GM18520 (cell line): Measurements from ENCODE around the gene TEX54.

Source experiments
- ATAC-seq: cut with Tn5 transposase; IDR thresholded peaks from one replicate; pipeline ENCODE4 v1.9.1; 2021; ENCODE audit not compliant: unreplicated experiment

Gene TEX54

DNA sequence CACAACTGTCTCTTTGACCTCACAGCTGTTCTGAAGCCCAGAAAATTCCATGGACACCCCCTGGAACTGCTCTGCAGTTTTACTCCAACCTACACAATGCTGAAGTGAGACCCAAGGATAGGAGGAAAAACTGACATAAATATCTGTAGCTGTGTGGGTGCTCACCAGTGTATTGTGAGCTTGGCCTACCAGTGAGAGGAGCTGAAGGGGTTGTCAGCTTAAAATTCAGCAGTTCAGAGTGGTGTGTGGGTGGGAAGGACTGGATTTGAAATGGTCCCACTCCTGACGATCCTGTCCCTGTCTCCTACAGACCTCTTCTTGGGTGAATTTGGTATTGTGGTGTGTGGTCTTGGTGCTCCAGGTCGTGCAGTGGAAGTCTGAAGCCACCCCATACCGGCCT, 43.1 kb downstream of the TEX54 start:
- no peak for ATAC-seq

DNA sequence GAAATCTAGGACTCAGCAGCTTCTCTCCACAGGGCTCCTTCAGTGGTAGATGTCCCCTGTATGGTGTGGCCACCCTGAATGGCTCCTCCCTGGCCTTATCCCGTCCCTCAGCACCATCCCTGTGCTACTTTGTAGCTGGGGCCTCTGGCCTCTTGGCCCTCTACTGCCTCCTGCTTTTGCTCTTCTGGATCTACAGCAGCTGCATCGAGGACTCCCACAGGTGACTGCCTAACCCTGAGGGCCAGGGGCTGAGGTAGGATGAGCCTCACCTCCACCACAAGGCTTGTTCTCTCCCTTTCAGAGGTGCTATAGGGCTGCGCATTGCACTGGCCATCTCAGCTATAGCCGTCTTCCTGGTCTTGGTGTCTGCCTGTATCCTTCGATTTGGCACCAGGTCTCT, 43.6 kb downstream of the TEX54 start:
- ATAC-seq, result no peak

DNA sequence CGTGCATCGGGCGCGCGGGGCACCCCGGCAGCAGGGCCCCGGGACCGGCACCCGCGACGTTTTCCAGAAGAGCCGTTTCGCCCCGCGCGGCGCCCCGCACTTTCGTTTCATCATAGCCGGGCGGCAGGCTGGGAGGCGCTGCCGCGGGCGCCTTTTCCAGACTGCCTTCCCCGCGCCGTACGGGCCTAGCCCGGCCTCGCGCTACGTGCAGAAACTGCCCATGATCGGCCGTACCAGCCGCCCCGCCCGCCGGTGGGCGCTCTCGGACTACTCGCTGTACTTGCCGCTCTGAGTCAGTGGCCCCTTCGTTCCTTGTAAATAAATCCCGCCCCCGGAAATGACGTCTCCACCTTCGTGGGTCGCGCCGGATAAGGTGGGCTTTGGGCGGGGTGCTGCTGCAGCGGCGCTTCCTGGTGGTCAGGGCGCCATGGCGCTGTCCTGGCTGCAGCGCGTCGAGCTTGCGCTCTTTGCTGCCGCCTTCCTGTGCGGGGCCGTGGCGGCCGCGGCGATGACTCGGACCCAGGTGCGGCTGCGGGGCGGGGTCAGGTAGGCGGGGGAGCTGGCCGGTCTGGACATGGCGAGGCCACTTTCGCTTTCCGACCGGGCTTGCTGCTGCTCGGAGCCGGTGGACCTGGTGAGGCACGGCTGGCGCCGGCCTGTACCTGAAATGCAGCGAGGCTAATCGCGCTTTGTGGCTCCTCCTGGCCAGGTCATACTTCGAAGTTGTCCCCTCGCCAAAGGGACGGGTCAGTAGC, 45.5 kb downstream of the TEX54 start, which contains the start of gene TMEM179B:
TSS of gene TMEM179B (plus strand) at position 398 of the 755 bp plus-strand sequence. CDS start at position 428, 30 bp downstream.
- ATAC-seq, result peak; percentile 39

DNA sequence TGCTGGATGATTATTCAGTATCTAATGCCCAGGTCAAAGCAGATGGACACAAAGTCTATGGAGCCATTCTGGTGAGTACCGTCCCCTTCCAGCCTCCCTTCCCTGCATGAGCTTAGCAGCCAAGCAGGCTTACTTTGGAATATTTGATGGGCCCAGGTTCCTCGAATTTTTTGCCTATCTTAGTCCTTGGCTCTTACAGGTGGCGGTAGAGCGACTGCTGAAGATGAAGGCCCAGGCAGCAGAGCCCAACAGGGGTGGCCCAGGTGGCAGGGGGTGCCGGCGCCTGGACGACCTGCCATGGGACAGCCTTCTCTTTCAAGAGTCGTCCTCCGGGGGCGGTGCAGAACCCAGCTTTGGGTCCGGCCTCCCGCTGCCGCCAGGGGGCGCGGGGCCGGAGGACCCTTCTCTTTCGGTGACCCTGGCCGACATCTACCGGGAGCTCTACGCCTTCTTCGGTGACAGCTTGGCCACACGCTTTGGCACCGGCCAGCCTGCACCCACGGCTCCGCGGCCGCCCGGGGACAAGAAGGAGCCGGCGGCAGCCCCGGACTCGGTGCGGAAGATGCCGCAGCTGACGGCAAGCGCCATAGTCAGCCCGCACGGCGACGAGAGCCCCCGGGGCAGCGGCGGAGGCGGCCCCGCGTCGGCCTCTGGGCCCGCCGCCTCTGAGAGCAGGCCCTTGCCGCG, 46.2 kb downstream of the TEX54 start:
- ATAC-seq, result peak; percentile 52

DNA sequence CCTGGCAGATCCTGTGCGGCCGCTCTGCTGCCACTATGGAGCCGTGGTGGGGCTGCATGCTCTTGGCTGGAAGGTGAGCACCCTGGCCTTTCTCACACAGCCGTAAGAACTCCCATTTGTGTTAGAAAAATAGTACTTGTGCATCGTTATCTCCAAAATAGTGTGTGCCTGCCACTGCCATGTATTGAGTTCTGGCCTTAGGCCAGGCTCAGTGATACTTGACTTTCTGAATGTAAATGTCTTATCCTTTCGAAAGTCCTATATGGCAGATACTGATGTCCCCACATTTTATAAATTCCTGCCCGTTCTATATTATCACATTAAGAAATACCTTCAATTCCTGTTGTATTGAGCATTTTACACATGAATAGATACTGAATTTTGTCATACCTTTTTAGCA, 49.9 kb downstream of the TEX54 start:
- no peak for ATAC-seq
